GM21515 (cell line): ENCODE data around the gene MATN4.

ENCODE experiments used
- ATAC-seq: cut with Tn5 transposase; IDR thresholded peaks from one replicate; pipeline ENCODE4 v1.9.1; 2021; ENCODE audit not compliant: unreplicated experiment

The MATN4 gene

DNA sequence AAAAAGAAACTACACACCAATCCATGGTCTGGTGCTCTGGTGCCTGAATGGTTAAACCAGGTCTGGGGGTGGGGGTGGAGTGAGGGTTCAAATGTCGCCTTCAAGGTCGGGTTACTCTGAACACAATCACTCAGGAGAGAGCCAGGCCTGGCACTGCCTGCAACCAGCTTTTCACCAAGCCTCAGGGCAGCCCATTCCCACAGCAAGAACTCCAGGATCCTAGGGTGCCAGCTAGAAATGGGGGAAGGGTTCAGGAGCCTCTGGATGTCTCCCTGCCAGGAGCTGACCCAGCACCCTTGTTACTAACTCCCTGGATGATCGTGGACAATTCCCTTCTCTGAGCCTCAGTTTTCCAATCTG is 33.5 kb upstream of the MATN4 start:
- ATAC-seq, result no peak

DNA sequence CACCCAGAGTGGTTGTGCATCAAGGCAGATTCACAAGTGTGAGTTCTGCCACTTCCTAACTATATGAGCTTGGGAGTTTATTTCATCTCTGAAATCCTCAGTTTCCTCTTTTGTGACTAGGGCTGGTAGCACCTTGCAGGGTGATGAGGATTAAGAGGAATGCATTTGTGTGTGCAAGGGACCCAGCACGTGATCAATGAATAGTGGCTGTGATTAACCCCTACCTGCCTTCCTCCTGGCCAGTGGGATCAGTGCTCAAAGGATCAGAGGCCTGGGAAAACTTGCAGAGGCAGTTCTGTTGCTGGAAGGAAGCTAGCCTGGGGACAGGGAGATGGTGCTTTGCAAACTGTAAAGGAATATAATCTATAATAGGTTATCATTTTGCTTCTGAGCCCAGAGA is 32.9 kb upstream of the MATN4 start:
- ATAC-seq, result no peak

DNA sequence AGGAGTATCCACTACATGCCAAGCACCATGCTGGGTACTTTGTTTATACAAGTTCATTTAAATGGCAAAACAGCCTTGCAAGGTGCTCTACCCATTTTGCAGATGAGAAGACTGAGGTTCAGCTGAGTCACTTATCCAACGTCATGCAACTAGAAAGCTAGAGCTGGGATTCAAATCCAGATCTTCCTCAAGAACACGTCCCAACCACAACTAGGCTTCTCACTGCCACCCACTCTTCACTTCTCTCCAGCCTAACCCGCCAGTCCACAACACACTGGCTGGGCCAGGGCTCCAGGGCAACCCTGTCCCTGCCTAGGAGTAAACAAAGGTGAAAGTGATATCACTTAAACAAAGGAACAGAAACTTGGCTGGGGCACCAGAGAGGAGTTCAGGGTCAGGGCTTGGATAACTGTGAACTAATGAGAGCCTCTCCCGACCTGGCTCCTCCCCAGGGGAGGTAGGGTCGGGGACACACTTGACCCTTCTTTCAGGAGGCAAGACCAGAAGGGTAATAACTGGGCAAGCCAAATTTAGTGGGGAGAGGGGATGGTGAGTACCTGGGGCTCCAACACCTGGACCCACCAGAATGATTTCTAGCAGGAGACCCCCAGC is 32.2 kb upstream of the MATN4 start:
- no peak for ATAC-seq

DNA sequence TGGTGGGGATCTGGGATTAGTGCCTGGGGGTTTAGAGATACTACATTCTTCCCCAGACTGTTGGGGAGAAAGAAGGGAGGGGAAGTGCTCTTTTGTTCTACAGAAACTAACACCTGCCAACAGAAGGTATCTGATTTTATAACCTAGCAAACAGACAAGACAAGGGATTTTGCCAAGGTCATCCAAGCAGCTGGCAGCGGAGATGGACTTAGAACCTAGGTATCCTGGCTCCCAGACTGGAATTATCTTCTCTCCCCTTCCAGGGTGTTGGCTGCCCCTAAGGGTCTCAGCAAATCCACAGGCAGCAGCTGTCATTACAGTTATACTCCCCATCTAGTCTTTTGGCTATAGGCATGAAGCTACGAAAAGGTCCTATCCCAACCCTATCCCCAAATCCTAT is 31.7 kb upstream of the MATN4 start:
- ATAC-seq, result no peak

DNA sequence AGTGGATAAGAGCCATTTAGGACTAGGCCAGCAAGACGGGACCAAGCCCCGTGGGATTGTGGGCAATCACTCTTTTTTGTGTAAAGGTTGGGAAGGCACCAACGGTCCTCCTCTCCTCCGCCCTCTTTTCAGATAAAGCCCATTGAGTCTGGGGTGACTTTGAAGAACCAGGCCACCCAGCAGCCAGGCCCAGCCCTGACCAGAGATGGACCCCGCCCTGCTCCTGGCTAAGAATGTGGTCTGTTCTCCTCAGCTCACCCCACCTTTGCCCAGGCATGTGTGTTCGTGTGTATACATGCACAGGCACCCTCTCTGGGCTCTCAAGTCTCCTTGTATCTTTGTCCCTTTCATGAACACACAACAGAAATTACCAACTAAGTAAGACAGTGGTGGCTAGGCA is 31.0 kb upstream of the MATN4 start:
- no peak for ATAC-seq

DNA sequence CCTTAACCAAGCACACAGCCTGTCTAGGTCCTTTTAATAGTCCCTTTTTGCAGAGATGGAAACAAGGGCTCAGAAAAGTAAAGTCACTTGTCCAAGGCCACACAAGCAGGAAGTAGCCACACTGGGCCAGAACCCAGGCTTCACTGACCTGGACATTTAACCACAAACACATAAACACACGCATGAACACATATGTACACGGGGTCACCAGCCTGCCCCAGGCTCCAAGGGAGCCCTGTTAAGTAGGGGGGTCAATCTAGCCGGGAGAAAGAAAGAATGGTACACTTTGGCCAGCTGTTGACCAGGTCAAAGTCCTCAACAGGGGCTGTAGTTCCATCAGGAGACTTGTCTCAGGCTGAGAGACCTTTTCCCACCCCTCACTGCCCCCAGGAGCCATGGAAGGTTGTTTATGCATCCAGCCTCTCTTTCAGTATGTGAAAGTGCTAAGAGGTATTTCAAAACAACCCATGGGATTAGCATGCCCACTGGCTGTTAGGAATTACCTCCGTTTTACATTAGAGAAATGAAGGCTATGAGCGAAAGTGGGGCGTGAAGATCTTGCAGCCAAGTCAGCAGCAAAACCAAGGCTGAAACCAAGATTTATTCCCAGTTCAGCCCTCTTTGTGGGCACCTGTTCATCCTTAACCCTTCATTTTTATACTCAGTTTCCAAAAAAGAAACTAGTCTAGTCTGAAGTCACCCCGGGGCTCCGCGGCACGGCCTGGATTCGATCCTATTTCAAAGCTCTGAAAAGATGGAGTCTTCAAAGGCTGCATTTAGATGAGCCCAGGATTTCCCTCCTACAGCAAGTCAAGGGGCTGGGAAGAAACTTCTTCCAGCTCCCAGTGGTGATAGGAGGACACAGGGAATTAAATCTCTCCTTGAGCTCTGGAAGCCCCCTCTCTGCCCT is 30.3 kb upstream of the MATN4 start:
- ATAC-seq, result no peak

DNA sequence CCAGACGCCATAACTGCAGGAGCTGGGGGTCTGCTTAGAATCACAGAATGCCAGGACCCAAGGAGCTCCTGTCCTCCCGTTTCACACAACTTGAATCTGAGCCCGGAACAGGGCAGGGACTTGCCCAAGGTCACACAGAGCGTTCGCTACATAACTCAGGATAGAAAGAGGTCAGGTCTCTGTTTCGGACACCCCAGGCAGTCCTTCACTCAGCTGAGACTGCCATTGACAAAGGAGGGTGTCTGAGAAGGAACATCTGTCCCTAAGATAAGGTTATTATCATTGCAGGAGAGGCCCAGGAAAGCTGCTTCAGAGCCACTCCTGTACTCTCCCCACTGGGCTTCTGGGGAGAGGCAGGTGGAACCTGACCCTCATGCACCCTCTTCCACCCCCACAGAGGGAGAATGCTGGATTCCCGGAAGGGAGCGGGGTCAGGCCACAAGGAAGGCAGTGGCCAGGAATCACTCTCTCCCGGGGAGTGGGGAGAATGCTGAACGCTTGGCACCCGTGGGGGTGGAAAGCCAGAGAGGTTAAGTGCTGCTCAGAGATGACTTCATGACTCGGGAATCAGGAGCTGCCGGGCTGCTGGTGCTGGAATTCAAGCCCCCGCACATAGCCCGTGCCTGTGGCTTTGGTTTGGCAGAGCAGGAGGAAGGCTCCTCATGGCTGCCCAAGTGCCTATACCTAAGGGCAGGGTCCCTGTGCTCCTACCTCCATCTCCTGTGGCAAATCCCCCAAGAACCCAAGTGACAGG is 29.4 kb upstream of the MATN4 start:
- no peak for ATAC-seq

DNA sequence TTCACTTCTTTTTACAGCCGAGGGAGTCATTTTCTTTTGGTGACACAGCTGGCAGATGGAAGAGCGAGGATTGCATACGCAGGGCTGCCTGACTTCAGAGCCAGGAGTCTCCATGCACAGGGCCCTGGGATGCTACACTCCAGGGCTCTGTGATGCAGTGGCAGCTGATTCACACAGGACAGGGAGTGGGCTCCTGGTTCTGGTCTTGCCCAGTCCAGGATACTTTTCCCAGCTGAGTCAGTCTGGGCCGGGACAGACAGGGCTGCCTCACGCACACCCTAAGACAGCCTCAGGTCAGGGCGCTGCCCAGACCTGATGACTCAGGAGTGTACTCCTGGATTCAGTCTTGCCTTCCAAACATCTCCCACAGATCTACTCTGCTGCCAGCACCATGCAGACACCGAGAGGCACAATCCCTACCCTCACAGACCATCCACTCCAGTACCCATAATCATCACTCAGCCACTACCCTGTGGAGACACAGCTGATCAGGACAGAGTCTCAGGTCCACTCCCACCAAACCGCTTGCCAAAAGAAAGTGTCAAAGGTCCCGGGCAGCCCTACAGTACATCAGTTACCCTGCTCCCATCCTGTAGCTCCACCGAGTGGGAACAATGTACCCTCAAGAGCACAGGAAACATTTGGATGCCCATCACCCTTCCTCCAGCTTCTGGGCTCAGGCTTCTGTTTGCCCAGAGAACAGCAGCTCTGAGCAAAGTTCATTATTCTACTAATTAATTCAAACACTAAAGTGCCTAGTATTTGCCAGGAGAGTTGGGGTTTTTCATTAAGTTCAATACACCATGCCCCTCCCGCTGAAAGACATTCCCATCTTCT is 28.6 kb upstream of the MATN4 start:
- ATAC-seq, result no peak

DNA sequence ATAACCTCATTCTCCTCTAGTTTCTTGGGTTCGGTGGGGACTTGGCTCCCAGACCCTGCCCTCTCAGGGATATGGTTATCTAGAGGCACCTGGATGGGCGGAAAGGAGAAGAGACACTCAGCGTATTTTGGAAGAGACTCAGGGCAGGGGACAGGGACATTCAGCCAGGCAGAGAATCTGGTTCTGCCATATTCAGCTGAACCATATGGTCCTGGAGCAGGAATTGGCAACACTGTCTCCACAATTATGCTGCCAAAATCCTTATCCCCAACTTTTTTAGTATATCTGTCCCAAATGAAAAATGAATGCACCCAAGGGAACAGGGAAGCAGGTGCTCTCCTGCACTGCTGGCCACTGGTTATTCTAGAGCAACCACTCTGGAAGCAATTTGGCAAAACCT is 22.4 kb upstream of the MATN4 start:
- no peak for ATAC-seq

DNA sequence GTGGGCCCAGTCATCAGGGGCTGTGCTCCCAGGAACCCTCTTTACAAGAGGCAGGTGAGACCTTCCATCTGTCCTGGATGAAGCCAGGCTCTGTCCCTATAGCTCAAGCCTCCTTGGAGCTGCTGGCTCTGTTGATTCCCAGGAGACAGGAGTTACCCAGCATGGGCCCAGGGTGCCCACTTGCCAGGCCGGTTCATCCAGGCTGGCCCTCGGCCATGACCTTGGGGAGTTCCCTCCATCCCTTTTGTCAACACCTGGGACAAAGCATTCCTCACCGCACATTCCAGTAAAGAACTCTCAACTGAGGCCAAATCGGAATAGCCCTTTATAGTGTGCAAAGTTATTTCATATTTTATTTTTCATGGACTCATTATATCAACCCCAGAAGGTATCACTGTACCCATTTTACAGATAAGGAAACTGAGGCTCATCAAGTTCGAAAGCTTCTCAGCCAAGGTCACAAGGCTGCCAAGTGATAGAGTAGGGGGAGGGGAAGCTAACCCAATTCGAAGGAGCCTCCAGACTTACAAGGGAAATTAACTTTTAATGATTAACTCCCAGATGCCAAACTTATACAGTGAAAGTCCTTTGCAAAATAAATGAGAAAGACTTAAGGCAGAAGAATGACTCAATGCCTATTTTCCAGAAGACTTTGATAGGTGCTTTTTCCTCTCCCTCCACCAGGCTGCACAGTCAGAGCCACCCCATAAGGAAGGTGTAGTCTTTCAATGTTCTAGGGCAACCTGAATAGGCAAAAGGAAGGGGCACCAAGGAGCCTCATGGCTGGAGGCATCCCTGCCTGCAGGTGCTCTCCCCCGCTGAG is 21.6 kb upstream of the MATN4 start:
- ATAC-seq, result no peak

DNA sequence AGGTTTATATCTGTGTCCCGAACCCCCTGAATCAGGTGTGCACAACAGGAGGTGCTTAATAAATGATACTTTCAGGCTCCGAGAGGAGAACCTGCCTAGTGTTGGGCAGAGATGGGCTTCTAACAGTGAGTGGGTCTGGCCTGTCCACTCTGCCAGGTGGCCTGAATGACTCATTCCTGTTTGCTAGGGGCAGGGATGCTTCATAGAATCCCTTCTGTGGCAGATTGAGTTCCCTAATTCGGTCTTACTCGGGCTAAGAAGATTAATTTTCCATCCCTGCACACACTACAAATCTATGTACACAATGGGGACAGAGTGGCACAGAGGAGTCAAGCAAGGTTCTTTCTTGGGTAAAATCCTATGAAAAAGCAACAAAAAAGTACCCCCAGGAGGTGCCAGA is 20.4 kb upstream of the MATN4 start:
- no peak for ATAC-seq

DNA sequence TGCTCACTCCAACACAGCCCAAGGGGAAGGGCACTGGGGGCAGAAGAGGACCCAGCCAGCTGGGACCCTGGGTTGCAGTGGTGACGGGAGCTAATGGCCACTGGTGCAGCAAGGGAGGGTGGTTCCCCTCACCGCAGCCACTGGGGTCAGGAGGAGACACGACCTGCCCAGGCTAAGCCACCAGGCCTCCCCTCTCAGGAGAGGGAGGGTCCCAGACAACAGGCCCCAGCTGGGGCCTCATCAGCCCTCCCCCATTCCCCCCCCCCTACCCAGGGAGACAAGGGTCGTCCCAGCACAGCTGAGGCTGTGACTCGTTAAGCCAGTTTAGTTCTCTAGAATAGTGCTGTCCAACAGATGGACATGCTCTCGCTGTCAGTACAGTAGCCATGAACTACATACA is 17.3 kb upstream of the MATN4 start:
- no peak for ATAC-seq

DNA sequence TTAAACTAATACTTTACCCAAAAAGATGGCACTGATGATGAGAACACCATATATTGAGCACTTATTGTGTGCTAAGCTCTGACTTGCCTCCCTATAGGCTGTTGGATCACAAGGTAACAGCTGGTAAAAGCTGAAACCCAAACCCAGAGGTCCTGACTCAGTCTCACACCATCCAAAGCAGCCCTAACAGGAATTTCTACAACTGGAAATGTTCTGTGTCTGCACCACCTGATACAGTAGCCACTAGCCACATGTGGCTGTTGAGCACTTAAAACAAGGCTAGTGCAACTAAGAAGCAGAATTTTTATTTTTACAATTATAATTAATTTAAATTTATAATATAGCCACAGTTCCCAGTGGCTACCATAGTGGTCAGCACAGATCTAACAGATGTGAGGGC is 15.6 kb upstream of the MATN4 start:
- no peak for ATAC-seq

DNA sequence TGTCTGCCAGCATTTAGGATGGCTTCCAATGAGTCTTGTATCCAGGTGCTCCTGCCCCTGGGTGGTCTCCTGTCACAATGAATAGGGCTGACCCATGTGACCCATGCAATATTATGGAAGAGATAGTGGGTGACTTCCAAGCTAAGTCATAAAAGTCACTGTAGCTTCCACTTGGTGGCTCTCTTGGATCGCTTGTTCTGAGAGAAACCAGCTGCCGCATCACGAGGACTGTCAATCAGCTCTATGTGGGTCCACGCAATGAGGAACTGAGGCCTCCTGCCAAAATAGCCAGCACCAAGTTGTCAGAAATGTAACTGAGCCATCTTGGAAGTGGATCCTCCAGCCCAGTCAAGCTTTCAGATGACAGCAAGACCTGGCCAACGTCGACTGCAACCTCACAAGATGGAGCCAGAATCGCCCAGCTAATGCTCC is 14.9 kb upstream of the MATN4 start:
- ATAC-seq, result no peak

DNA sequence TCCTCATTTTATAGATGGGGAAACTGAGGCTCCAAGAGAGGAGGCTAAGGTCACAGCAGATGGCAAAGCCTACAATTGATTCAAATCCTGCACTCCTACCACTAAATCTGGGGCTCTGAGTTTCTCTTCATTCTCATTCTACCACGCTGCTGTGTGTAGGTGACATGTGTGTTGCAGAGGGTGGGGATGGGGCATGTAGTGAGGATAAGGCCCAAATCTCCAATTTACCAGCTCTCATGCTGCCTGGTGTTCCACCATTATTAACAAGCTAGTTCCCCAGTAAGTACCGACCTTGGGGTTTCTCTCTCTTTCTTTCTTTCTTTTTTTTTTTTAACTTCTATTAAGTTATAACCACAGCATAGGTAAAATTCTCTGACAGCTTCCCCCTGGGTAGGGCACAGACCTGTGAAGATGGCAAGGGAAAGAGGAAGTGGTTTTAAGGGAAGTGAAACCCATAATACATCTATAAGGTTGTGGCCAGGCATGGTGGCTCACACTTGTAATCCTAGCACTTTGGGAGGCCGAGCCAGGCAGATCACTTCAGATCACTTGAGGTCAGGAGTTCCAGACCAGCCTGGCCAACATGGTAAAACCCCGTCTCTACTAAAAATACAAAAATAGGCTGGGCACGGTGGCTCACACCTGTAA is 13.0 kb upstream of the MATN4 start:
- ATAC-seq, result no peak

DNA sequence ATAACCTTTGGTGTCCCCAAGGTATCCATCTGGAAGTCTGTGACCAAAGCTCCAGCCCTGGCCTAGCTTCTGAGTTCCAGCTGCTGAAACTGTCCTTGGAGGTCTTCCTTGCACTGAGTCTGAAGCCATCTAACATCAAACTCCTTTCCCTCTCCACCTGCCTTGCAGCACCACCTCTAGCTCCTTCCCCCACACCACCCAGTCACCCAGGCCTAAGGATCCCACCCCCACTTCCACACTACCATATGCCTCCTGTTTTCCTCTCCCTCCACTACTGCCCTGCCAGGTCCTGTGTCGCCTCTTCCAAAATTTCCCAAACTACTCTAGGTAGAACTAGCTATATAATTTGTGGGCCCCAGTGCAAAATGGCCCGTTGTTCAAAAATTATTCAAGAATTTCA is 10.8 kb upstream of the MATN4 start:
- no peak for ATAC-seq

DNA sequence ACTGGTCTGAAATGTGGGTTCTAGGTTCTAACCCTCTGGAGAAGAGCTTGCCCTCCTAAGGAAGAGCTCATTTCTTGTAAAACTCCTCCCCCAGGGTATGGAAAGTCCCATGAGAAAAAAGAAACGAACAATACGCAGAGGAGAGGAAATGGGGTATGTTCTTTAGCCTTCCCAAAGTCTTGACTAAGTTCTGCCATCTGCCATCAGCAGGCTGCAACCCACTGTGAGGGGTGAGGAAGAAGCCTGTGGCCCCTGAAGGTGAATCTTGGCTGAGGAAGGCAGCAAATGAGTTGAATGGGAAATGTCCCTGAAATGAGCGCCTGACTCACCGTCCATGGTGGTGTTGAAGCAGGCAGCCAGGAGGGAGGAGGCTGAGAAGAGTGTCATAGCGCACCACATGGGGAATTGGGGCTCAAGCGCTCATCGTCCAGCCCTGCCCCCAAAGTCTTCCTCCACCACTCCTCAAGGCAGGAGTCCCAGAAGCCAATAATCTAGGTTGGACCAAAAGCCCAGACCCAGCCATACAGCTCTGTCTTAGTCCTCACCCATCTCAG is 10.4 kb upstream of the MATN4 start:
- ATAC-seq, result no peak

DNA sequence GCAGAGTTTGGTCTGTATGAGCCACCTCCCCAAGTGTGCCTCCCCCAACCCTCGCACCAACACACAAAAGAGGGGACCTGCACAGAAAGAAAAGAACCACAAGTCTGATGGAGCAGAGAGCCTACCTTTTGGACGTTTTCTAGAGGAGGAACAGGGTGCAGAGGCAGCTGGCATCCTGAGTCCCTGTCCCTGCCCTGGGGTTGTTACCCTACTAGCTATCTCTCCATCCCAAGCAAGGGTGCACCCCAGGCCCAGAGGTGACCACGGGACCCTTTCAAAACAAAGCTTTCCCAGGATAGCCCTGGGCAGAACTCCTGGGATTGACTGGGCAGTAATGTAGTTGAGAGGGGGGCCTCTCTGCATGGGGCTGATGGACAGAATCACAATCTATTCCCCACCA is 9.7 kb upstream of the MATN4 start:
- no peak for ATAC-seq
